HFFc6 (cell line): ENCODE data around the gene BATF. TPM values are rescaled to one million over a fixed set of nuclear protein-coding genes. Genes with fewer than 3 reads are reported as not detected.

Source experiments
- DNase-seq: peaks from one replicate; pipeline ENCODE4 v3.0.0-alpha.2; 2018
- H3K27ac Mint-ChIP-seq: 2 replicates; pipeline ENCODE4 v1.8.0; 2020; ENCODE audit warnings: mild to moderate bottlenecking, mixed read lengths
- H3K27me3 Mint-ChIP-seq: 2 replicates; pipeline ENCODE4 v1.8.0; 2021; ENCODE audit warnings: mild to moderate bottlenecking, moderate library complexity, mixed read lengths; ENCODE audit not compliant: insufficient read depth
- H3K36me3 Mint-ChIP-seq: 2 replicates; pipeline ENCODE4 v1.8.0; 2021; ENCODE audit warnings: low read depth, mixed read lengths
- H3K4me1 Mint-ChIP-seq: 2 replicates; pipeline ENCODE4 v1.8.0; 2020; ENCODE audit warnings: low read depth, mixed read lengths
- H3K4me3 Mint-ChIP-seq: 2 replicates; pipeline ENCODE4 v1.8.0; 2020; ENCODE audit warnings: mild to moderate bottlenecking, moderate library complexity, mixed read lengths
- H3K9me3 Mint-ChIP-seq: 2 replicates; pipeline ENCODE4 v1.8.0; 2020; ENCODE audit warnings: mild to moderate bottlenecking, mixed read lengths
- total RNA-seq, 6 experiments: library from RNA; stranded (reverse); fragmentation: NEBNext Ultra II Directional; extraction: Animal tissue kit (Norgen Biotek cat#: 25700); gene quantifications; 2 replicates in 1 of 6; 3 replicates in 5 of 6; pipeline ENCODE4 v1.2.3, GENCODE V29; 2021
- TF ChIP-seq, protein P1 (sequence below): fragments of 200-600 bp; sonication (generic); IDR thresholded peaks from 2 replicates; pipeline ENCODE4 v1.5.0; 2021; ENCODE audit warnings: antibody characterized with exemption, mild to moderate bottlenecking

BATF gene
- total RNA-seq, 6 experiments from 2014 or later = not detected

GRCh38 chr14:75558440-75558839 is 36.2 kb downstream of the BATF start:
- TF ChIP-seq, protein P1, sequence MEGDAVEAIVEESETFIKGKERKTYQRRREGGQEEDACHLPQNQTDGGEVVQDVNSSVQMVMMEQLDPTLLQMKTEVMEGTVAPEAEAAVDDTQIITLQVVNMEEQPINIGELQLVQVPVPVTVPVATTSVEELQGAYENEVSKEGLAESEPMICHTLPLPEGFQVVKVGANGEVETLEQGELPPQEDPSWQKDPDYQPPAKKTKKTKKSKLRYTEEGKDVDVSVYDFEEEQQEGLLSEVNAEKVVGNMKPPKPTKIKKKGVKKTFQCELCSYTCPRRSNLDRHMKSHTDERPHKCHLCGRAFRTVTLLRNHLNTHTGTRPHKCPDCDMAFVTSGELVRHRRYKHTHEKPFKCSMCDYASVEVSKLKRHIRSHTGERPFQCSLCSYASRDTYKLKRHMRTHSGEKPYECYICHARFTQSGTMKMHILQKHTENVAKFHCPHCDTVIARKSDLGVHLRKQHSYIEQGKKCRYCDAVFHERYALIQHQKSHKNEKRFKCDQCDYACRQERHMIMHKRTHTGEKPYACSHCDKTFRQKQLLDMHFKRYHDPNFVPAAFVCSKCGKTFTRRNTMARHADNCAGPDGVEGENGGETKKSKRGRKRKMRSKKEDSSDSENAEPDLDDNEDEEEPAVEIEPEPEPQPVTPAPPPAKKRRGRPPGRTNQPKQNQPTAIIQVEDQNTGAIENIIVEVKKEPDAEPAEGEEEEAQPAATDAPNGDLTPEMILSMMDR = no peak
- Mint-ChIP-seq H3K27me3 (peaks cover 22% of the 10 kb centered on the region), H3K27ac (no peak overlapping the region), H3K4me3 (no peak overlapping the region), H3K36me3 (no peaks in the 10 kb centered on the region), H3K4me1 (peaks cover 34% of the 10 kb centered on the region), H3K9me3 (no peaks in the 10 kb centered on the region)
- no peak for DNase-seq

DNA sequence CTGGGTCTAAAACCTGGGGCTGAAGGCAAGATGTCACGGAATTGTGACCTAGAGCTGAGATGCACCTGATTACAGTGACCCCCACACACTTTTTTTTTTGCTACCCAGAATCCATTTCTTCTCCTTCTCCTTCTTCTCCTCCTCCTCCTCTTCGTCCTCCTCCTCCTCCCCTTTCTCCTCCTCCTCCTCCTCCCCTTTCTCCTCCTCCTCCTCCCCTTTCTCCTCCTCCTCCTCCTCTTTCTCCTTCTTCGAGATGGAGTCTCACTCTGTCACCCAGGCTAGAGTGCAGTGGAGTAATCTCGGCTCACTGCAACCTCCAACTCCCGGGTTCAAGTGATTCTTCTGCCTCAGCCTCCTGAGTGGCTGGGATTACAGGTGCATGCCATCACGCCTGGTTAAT is 36.8 kb downstream of the BATF start:
- TF ChIP-seq, protein P1 = no peak
- peaks cover 27% of the 10 kb centered on the region for H3K27me3 Mint-ChIP-seq
- no peak for DNase-seq
- H3K36me3 Mint-ChIP-seq = no peaks in the 10 kb centered on the region
- H3K27ac Mint-ChIP-seq = no peak overlapping the region
- peaks cover 33% of the 10 kb centered on the region for H3K4me1 Mint-ChIP-seq
- H3K4me3 Mint-ChIP-seq = no peak overlapping the region
- H3K9me3 Mint-ChIP-seq = no peaks in the 10 kb centered on the region

DNA sequence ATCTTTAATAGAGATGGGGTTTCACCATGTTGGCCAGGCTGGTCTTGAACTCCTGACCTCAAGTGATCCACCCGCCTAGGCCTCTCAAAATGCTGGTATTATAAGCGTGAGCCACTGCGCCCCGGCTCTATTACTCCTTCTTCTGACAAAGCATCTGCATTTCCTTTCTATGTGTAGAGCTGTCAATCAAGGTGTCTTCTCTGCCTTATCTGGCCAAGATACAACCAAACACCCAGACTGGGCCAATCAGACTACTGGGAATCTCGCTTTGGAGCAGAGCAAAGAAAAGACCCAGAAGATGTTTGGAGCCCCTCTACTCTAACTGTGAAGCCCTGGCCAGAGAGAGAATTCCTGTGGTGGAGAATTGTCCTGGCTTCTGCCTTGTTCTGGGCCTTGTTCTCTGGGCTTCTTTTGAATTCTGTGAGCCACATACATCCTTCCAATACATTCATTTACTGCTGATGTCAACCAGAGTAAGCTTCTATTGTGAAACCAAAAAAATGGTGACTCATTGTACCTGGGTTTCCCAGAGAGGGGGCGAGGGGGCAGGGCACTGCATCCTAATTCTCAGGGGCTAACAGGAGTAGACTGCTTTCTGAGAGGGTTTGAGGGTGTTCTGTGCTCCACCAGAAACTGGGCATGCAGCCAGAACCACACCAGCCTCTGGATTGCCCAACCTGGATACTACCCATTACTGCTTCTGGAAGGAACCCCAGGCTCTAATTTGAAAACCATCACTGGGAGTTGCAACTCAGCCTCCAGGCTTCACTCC is 37.4 kb downstream of the BATF start:
- Mint-ChIP-seq H3K4me3 (no peak overlapping the region), H3K27me3 (peaks cover 29% of the 10 kb centered on the region), H3K4me1 (peaks cover 27% of the 10 kb centered on the region), H3K9me3 (no peaks in the 10 kb centered on the region), H3K36me3 (no peaks in the 10 kb centered on the region), H3K27ac (no peak overlapping the region)
- peak; percentile 6 for DNase-seq
- TF ChIP-seq, protein P1 = no peak

DNA sequence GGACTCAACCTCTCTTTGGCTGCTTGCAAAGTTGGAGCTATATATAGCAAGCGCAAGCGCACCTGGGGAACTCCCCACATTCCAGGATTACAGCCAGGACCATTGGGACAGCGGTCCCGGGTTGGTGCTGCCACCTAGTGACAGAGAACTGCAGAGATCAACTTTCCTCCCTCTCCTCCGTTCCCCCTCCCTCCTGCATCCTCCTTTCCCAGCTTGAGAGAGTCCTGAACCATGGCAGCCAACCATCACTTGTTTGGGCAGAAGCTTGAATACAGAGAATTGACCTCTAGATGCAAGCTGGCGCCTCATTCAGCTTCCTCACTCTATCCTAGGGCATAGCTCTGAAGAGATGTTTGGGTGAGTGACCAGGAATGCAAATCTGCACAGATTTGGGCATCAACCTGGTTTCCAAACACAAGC is 38.8 kb downstream of the BATF start:
- no peak overlapping the region for H3K4me3 Mint-ChIP-seq
- DNase-seq = peak; percentile 48
- TF ChIP-seq, protein P1 = peak; percentile 92
- peaks cover 24% of the 10 kb centered on the region for H3K4me1 Mint-ChIP-seq
- no peak overlapping the region for H3K27ac Mint-ChIP-seq
- no peaks in the 10 kb centered on the region for H3K9me3 Mint-ChIP-seq
- H3K36me3 Mint-ChIP-seq = no peaks in the 10 kb centered on the region
- peaks cover 31% of the 10 kb centered on the region for H3K27me3 Mint-ChIP-seq

GRCh38 chr14:75562089-75562488 is 39.8 kb downstream of the BATF start:
- H3K36me3 Mint-ChIP-seq = no peaks in the 10 kb centered on the region
- H3K27ac Mint-ChIP-seq = no peak overlapping the region
- H3K4me1 Mint-ChIP-seq = peaks cover 31% of the 10 kb centered on the region
- TF ChIP-seq, protein P1 = no peak
- no peak for DNase-seq
- H3K4me3 Mint-ChIP-seq = no peak overlapping the region
- H3K27me3 Mint-ChIP-seq = peaks cover 38% of the 10 kb centered on the region
- no peaks in the 10 kb centered on the region for H3K9me3 Mint-ChIP-seq
